HG03432 (cell line): ENCODE results near the gene BICD1.
"Not testable (repeated sequence)": the region's sequence is repeated elsewhere in the genome, so short reads cannot be mapped to it uniquely, and the experiment has no call there.

Experiments used
- ATAC-seq: cut with Tn5 transposase; IDR thresholded peaks from one replicate; pipeline ENCODE4 v1.9.1; 2021; ENCODE audit warnings: mild to moderate bottlenecking, moderate library complexity; ENCODE audit not compliant: unreplicated experiment

BICD1 gene

GRCh38 chr12:32272465-32272864 is 165.8 kb downstream of the BICD1 start:
- ATAC-seq, result no peak

DNA sequence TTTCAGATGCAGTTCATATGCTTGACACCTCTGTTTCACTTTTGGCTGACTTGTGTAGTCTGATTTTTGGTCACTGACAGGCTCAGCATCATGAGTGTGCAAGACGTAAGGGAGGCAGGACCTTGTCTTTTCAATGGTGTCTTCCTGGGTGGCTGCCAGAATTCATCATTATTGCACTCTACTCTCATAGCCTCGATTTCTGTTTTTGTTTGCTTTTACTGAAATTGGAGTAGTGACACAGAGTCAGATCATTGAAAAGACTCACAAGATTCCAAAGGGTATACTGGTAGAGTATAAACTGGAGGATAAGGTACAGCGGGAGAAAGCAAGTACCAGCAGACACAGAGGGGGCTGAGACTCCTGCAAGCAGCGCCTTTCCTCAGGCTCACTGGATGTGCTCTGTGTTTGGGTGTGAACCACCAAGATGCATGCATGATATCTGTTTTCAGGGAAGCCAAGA is 166.4 kb downstream of the BICD1 start:
- ATAC-seq, result peak; percentile 61

GRCh38 chr12:32273712-32274111 is 167.1 kb downstream of the BICD1 start:
- ATAC-seq, result peak; percentile 88

DNA sequence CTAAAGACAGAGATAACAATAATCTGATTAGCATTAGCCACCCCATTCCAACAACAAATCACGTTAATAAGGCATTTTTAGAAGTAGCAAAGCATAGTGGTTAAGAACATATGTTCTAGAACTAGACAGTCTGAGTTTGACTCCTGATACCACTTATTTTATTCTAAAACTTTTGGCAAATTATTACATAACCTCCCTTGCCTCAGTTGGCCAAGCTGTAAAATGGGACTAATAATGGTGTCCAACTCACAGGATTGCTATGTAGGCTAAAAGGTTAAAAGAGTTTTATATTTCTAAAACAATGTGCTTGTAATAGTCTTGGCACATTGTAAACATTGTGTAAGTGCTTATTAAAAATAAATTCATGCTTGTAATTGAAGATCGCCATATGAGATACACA is 168.0 kb downstream of the BICD1 start:
- no peak for ATAC-seq

GRCh38 chr12:32275520-32275919 is 168.9 kb downstream of the BICD1 start:
- not testable (repeated sequence) for ATAC-seq

GRCh38 chr12:32277774-32278173 is 171.1 kb downstream of the BICD1 start:
- no peak for ATAC-seq

DNA sequence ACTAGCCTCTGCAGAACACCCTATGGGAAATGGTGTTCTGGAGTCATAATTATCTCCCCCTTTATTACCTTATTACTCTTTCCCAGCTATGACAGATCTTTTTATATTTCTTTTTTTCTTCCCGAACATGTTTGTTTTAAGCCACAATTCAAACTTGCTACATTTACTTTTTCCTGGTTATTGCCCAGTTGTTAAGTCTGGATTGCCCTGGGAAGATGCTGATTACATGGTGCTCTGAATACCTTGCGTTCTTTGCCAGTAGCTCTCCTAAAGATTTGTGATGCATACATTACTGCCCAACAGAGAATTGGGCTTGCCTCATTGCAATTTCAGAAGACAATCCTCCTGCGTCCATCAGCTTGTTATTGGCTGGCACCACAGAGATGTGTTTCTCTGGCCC is 174.5 kb downstream of the BICD1 start:
- no peak for ATAC-seq

- ATAC-seq, result no peak
These were observed 177.9 kb downstream of the BICD1 start for GRCh38 chr12:32284561-32284960.

GRCh38 chr12:32285021-32285420 is 178.4 kb downstream of the BICD1 start:
- ATAC-seq, result no peak

GRCh38 chr12:32285489-32285888 is 178.8 kb downstream of the BICD1 start:
- no peak for ATAC-seq

DNA sequence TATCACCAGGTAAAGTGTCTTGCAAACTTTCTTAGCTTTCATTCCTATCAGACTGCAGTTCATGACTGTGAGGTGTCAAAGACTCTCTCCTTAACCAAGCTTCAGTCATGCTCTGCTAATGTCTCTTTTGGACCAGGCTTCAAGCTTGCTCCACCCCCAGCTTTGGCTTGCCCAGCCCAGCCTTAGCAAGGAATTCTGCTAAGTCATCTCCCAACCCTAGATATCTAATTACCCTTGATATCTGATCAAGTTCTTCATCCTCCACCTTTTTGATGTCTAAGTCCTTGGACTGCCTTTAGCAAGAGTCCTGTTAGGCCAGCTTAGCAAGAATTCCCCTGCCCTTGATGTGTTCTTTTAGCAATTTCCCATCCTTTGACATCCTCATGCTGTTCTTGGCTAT is 183.8 kb downstream of the BICD1 start:
- no peak for ATAC-seq

DNA sequence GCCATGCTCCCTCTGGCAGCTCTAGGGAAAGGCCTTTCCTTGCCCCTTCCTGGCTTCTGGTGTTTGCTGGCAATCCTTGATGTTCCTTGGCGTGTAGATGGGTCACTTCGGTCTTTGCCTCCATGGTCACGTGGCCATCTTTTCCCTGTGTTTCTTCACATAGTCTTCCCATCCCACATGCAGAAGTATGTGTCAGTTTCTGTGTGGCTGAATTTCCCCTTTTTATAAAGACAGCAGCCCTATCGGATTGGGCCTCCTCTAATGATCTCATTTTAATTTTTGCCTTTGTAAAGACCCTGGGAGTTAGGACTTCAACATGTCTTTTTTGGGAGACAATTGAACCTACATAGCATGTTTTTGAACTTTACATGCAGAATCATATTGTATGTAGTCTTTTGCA is 185.5 kb downstream of the BICD1 start:
- ATAC-seq, result no peak

GRCh38 chr12:32293808-32294419 is 187.3 kb downstream of the BICD1 start:
- no peak for ATAC-seq

GRCh38 chr12:32296567-32296966 is 189.9 kb downstream of the BICD1 start:
- ATAC-seq, result no peak

DNA sequence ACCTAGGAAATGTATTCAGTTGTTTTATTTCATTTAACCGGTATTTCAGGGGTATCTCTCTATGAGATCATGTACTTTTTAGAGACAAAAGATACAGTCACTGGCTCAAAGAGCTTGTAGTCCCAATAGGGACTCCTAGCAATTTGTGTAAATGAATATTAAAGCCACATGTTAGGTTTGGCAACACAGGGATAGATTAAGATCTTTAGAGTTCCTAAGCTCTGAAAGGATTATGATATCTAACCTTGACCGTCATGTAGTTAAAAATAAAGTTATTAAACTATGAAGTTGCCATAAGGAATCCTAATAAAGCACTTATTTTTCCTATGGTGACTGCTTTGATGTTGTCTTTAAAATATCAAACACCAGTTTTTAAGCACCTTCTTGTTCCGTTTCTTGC is 192.3 kb downstream of the BICD1 start:
- ATAC-seq, result no peak

DNA sequence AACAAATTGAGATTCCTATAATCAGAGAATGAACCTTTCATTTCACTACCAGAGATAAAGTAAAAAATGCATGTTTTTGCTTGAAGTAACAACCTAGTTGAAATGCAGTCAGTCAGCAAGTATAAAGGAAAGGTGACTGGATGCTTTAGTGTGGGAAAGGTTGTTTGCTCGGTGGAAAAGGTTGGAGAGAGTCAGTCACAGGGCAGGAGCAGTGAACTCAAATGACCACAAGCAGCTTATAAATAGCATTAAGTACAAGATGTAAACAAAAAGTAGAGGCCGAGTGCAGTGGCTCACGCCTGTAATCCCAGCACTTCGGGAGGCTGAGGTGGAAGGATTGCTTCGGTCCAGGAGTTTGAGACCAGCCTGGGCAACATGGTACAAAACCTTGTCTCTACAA is 194.6 kb downstream of the BICD1 start:
- ATAC-seq, result no peak

DNA sequence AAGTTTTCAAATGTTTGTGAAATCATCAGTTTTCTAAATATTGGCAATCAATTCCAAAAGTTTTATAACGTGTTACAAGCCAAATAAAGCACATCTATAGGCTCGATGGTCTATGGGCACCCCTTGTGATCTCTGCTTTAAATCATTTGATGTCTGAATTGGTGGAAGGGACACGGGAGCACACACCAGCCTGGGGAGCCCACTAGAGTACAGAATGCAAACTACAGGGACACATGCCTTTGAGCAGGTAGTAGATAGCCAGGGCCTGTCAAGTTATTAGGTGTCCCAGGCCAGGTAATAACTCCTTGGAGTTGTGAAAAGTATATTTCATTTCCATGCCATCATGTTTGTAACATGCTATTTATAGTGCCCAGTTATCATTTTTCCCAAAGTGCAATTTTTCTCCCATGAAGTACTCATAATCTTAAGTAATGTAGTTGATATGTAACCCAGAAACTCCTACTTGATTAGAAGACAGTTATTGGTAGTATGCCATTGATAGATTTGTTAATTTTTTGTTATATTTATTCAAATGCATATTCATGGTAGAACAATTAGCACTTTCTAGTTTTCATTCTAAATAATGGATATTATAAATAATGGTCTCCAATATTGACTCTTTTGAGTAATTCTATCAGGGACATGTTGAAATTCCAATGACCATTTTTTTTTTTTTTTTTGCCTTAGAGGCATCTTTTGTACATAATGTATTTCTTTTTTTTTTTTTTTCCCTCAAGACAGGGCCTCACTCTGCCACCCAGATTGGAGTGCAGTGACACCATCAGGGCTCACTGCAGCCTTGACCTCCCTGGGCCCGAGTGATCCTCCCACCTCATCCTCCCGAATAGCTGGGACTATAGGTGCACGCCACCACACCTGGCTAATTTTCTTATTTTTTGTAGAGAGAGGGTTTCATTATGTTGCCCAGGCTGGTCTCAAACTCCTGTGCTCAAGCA is 195.8 kb downstream of the BICD1 start:
- ATAC-seq, result peak; percentile 94

DNA sequence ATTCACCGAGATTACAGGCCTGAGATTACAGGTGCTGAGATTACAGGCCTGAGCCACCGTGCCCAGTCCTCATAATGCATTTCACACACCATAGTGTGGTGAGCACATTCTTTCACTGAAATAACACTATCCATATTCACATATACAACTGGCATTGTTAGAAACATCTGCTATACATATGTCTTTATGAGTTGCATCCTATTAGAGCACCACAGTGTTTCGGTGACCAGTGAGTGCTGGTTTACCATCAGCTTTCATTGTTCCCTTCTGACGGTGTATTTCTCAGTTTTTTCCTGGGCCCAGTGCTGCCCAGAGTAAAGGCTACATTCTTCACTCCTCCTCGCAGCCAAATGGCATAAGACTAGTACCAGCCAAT is 196.5 kb downstream of the BICD1 start:
- ATAC-seq, result no peak

- no peak for ATAC-seq
These were observed 198.5 kb downstream of the BICD1 start for GRCh38 chr12:32305163-32305562.

GRCh38 chr12:32307326-32307725 is 200.7 kb downstream of the BICD1 start:
- no peak for ATAC-seq

GRCh38 chr12:32309811-32310736 is 203.4 kb downstream of the BICD1 start:
- no peak for ATAC-seq
